NCI-H2196 treated with DMSO at 0.1 percent for 48 hours (cell line): ENCODE measurements around the gene HYAL2.
A peak's percentile ranks its signal among the peaks of the same experiment; 100 is the strongest.

Source experiments
- DNase-seq: peaks from one replicate; lab custom pipeline; 2025; ENCODE audit not compliant: unreplicated experiment; lab: John Stamatoyannopoulos, UW

Gene HYAL2

DNA sequence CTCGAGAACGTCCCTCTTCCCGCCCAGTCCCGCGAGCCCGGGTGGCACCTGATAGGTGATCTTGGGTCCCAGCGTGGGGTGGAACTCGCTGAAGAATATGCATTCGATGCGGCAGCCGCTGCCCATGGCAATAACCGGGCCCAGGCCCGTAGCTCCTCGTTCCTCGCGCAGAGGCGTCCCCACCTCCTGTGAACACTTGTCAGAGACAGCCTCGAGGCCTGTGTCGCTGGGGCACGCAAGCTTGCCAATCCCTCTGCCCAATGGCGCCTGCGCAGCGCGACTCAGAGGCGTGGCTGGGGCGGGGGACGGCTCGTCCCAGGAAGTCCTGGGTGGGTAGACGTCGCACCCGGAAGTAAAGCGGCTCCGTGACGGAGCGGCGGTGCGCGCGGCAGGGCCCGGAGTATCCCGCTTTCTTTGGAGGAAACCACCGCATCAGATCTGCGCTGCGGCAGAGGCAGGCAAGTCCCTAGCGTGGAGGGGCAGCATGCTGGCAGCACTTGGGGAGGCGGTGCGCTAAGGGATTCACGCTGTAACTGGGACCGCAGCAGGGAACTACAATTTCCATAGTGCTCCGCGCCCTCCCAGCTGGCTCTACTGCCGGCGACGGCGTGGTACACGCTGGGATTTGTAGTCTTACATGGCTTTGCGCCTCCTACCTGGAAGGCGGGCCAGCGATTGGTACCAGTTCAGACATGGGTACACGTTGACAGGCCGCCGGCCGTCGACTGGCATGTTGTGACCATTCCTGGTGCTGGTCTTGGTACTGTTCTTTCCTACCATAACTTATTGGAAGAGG lies 28.2 kb upstream of the HYAL2 start, which contains the start of the genes CYB561D2 and NPRL2:
CYB561D2 (plus strand) TSS at position 336 of the 796 bp plus-strand sequence. CDS start 572 bp downstream, outside the sequence.
NPRL2 (minus strand) TSS at position 249 of the 796 bp plus-strand sequence; CDS start at position 126, 123 bp downstream.
- DNase-seq: peak; percentile 66

DNA sequence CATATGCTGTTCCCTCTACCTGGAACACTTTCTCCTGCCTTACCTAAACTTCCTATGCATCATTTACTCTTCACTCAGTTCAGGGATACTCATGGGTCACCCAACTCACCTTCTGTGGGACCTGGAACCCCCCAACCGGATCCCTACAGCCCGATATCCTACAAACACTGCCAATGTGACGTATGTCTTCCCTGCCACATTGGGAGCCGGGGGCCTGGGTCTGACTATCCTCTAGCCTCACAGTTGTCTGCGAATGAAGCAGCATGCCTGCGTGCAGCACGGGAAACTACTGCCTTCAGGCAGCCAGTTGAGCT lies 27.6 kb upstream of the HYAL2 start:
- no peak for DNase-seq

GRCh38 chr3:50347187-50347813 lies 24.8 kb upstream of the HYAL2 start:
- DNase-seq: no peak

DNA sequence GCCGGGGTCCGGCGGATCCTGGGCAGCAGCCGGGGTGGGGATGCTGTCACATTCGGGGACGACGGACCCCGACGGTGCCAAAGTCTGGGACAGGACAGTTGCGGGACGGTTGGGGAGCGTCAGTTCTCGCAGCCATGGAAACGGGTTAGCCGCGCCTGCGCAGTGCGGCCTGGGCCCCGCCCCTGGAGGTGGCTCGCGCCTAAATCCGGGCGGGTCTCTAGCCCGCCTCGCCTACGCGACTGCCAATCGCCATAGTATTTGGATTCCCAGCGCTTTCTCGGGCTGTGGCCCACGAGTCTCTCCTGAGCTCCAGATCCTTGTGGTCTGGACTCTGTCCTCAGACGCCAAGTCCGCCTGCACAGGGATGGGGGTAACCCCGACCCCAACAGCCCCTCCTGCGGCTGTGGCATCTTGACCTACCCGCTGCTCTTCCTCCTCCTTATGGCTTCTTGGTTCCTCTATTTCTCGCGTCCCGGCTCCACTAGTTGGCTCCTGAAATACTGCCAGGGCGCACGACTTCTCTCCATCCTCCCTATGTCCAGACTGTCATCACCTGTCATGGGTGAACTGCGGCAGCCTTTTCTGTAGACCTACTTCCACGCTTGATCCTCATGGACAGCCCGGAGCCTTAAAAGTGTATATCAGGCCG lies 23.2 kb upstream of the HYAL2 start, which contains the start of gene ZMYND10:
ZMYND10 (minus strand) TSS at position 147 of the 649 bp plus-strand sequence. CDS start 153 bp downstream, outside the sequence.
- DNase-seq: no peak

GRCh38 chr3:50345008-50345407 lies 22.5 kb upstream of the HYAL2 start:
- no peak for DNase-seq

GRCh38 chr3:50342813-50343633 lies 20.5 kb upstream of the HYAL2 start:
- DNase-seq: no peak

GRCh38 chr3:50341996-50342650 lies 19.6 kb upstream of the HYAL2 start:
- no peak for DNase-seq

GRCh38 chr3:50341537-50341936 lies 19.0 kb upstream of the HYAL2 start:
- no peak for DNase-seq

- DNase-seq: no peak
Observed at GRCh38 chr3:50340448-50341329, 18.1 kb upstream of the HYAL2 start, which contains the start of gene RASSF1. RASSF1 (minus strand) TSS chr3:50340836; CDS start chr3:50340805, 31 bp downstream.

- no peak for DNase-seq
Observed at GRCh38 chr3:50340147-50340447, 17.6 kb upstream of the HYAL2 start.

GRCh38 chr3:50339485-50340146 lies 17.1 kb upstream of the HYAL2 start:
- DNase-seq: no peak

GRCh38 chr3:50338965-50339364 lies 16.4 kb upstream of the HYAL2 start:
- no peak for DNase-seq

DNA sequence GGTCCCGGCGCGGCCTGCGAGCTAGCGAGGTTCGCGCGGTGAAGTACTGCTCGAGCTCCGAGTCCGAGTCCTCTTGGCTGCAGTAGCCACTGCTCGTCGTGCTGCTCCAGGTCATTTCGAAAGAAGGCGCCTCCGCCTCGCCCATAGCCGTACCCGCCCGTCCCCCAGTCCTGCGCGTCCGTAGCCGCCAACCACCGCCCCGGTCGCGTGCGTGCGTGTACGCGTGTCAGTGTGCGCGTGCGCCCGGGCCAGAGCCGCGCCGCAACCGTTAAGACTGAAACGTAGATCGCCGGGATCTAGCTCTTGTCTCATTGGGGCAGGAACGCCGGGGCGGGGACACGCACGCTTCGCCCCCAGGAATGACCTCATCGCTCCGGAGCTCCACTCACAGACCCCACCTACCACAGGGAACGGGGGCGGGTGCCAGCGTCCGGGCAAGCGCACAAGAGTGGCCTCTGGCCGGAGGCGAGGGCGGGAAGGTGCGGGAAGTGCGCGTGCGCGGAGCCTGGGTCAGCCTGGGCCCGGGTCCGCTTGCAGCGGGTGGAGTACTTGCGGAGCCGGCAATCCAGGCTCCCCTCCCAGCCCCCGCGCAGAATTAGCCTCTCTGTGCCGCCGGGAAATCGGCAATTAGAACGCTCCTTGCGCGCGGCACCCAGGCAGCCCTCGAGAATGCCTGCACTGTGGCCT lies 14.8 kb upstream of the HYAL2 start:
- peak; percentile 89 for DNase-seq

DNA sequence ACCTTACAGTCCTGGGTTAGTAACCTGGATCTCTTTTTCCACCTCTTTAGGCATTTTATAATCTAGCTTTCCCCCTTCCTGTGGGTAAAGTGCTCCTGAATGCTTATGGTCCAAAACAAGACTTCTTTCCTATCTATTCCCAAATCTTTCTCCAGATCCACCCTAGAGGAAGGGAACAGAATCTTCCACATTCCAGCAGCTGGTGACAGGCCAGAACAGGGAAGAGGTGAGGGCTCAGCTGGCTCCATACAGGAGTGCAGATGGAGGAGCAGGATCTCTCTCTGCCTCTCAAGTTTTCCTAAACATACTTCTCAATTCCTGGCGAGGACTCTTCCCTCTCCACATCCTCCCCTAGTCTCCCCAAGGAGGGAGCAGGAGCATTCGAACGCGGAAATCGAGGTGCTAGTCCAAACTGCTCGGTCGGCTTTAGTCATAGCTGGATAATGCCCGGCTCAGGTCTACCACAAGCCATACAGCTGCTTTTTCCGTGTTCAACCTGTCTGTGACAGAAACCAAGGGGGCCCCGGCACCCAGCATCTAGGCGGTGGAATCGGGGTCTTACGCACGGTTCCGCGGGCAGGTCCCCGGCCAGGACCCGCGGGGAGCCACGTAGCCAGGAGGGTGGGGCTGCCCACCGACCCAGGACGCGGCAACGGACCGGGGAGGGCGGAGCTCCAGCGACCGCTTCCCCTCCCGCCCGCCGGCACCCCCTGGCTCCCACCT lies 14.1 kb upstream of the HYAL2 start:
- no peak for DNase-seq

- no peak for DNase-seq
Observed at GRCh38 chr3:50334339-50335075, 12.0 kb upstream of the HYAL2 start.

DNA sequence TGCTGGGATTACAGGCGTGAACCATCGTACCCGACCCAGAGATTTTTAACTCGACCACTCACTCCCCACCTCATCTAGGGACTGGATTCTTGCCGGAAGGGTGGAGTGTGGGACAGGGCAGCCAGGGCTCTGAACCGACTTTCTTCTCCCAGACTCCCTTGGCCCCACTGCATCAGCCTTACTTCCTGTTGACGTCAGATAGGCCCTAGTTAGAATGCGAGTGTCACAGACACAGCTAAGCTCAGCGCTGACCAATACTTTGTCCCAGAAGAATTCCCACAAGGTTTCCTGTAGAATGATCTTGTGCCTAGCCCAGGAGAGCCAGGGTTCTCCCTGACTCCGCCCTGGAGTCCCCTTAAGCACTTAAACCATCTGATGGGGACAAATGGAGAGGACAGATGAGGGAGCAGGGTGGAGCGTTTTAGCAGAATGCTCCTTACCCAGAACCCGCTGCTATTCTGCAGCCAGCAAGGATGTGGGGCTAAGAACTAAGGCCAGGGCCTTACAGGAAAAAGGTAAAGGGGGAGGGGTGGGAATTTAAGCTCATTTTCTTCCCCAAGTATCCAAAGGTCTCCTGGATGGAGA lies 11.3 kb upstream of the HYAL2 start:
- no peak for DNase-seq
